Pancreas (tissue), 10 donors: ENCODE data around the gene DSCAM. TPM values are rescaled to one million over a fixed set of nuclear protein-coding genes. Genes with fewer than 3 reads are reported as not detected.

Experiments
- ATAC-seq, 4 donors: fragments of 200-7000 bp; cut with Tn5 transposase; one replicate each; pipeline versions ENCODE4 v1.8.0 to v1.9.1; 2020; ENCODE audit warnings: mild to moderate bottlenecking in 4 of 4, moderate library complexity in 4 of 4
- DNase-seq, 6 donors: peaks; one replicate each; pipeline ENCODE4 v3.0.0-alpha.2; 2020
- FAIRE-seq: peaks from 2 replicates; lab custom pipeline; 2012; peaks lifted over from hg19 to GRCh38; lab: Jason Lieb, UNC
- H3K27ac ChIP-seq, 4 donors: fragments of 200-600 bp; sonication (generic); 1 replicate in 3 of 4; 2 replicates in 1 of 4; pipeline versions ENCODE4 v1.5.0 to v1.8.0; 2020
- H3K27me3 ChIP-seq, 4 donors: fragments of 200-600 bp; one replicate each; pipeline ENCODE4 v1.8.0; 2021
- H3K36me3 ChIP-seq, 3 donors: fragments of 200-600 bp; sonication (generic) in 1 of 3; one replicate each; pipeline versions ENCODE4 v1.5.0 to v1.8.0; 2020 to 2021
- H3K4me1 ChIP-seq, 3 donors: fragments of 200-600 bp; one replicate each; pipeline ENCODE4 v1.8.0; 2021
- H3K4me3 ChIP-seq, 4 donors: fragments of 200-600 bp; sonication (generic) in 2 of 4; one replicate each; pipeline versions ENCODE4 v1.5.0 to v1.8.0; 2020 to 2021
- H3K9me3 ChIP-seq, 4 donors: fragments of 200-600 bp; one replicate each; pipeline ENCODE4 v1.8.0; 2021
- CTCF ChIP-seq, 4 donors: fragments of 200-600 bp; sonication (generic) in 3 of 4; IDR thresholded peaks; one replicate each; pipeline versions ENCODE4 v1.5.0 to v1.8.0; 2021; ENCODE audit warnings: antibody characterized with exemption in 4 of 4
- WGBS, 2 donors: extraction: QIAGEN DNeasy Blood & Tissue Kit; methylation state at CpG; one replicate each; pipeline ENCODE4 v1.1.7; 2013; 5-methylcytosine and 5-hydroxymethylcytosine counted together
- intact Hi-C, 3 donors: fragments of 100-400 bp; cut with DNase I; formaldehyde crosslinking; loops; one replicate each; pipeline versions ENCODE4 v1.11.1 to v1.14.2; 2022
- polyA plus RNA-seq, 2 donors: library from polyadenylated mRNA; stranded (reverse); fragments of 200-250 nt; gene quantifications; one replicate each; pipeline ENCODE4 v1.2.3, GENCODE V29; 2013
- total RNA-seq, 6 donors: library from RNA; stranded (reverse); fragmentation: NEBNext Ultra II Directional in 4 of 6; extraction: Animal tissue kit (Norgen Biotek cat#: 25700) in 4 of 6; gene quantifications; one replicate each; pipeline versions ENCODE4 v1.2.1 to v1.2.4, GENCODE V29; 2021 to 2023
- donor health status: healthy with polysubstance abuse.
- donor health status: DM: no; HTN: no; CAD: no; lungs with moderate emphysema.
- donor health status: DM: no; HTN: no; CAD: no.
- donor health status: control.
- donor health status: control.
- donor health status: Bipolar disorder and iron deficiency.
- donor health status: DM: yes; HTN: yes; CAD: no.
- donor health status: DM: no; HTN: no; CAD: no.
- donor health status: DM: no; HTN: no; CAD: no.
- donor health status: DM: yes; HTN: yes; CAD: no.

Gene DSCAM
- total and polyA plus RNA-seq, 8 donors: 0.05 to 0.77 (median 0.14) TPM

GRCh38 chr21:40490408-40490807 lies 356.6 kb downstream of the DSCAM start:
- DNase-seq: no peak
- FAIRE-seq: no peak
- no peaks in the 10 kb centered on the region for H3K36me3 ChIP-seq
- intact Hi-C loops: no loop called here
- no peak overlapping the region for H3K27ac ChIP-seq
- no peaks in the 10 kb centered on the region for H3K4me1 ChIP-seq
- 37 to 61% methylated on average over 1 of the region's 1 CpG for WGBS, 2 donors
- no peaks in the 10 kb centered on the region for H3K9me3 ChIP-seq
- H3K4me3 ChIP-seq: no peak overlapping the region
- TF ChIP-seq CTCF (IDR thresholded peaks at IDR 0.05): no peak
- peaks cover 0 to 4% (median 0%) of the 10 kb centered on the region in 4 donors for H3K27me3 ChIP-seq
- no peak for ATAC-seq

GRCh38 chr21:40489001-40489400 lies 358.0 kb downstream of the DSCAM start:
- Histone ChIP-seq H3K9me3 (no peaks in the 10 kb centered on the region), H3K27ac (no peak overlapping the region), H3K27me3 (peaks cover 0 to 4% (median 0%) of the 10 kb centered on the region in 4 donors), H3K4me3 (no peak overlapping the region), H3K36me3 (no peaks in the 10 kb centered on the region), H3K4me1 (no peaks in the 10 kb centered on the region)
- intact Hi-C loops: no loop called here
- FAIRE-seq (no peak), ATAC-seq (no peak), DNase-seq (no peak)
- 62 to 75% methylated on average over 1 of the region's 1 CpG for WGBS, 2 donors
- TF ChIP-seq CTCF (IDR thresholded peaks at IDR 0.05): no peak

GRCh38 chr21:40481764-40482163 lies 365.2 kb downstream of the DSCAM start:
- WGBS, 2 donors: 49 to 57% methylated on average over 9 of the region's 9 CpGs
- DNase-seq (no peak), ATAC-seq (no peak), FAIRE-seq (no peak)
- no peaks in the 10 kb centered on the region for H3K36me3 ChIP-seq
- TF ChIP-seq CTCF (IDR thresholded peaks at IDR 0.05): no peak
- no peak overlapping the region for H3K4me3 ChIP-seq
- no peaks in the 10 kb centered on the region for H3K9me3 ChIP-seq
- no peak overlapping the region for H3K27ac ChIP-seq
- intact Hi-C loops: no loop called here
- peaks cover 0 to 3% (median 2%) of the 10 kb centered on the region in 4 donors for H3K27me3 ChIP-seq
- H3K4me1 ChIP-seq: no peaks in the 10 kb centered on the region

GRCh38 chr21:40474513-40474912 lies 372.4 kb downstream of the DSCAM start:
- peaks cover 0 to 3% (median 1%) of the 10 kb centered on the region in 4 donors for H3K27me3 ChIP-seq
- no peaks in the 10 kb centered on the region for H3K9me3 ChIP-seq
- no peak overlapping the region for H3K27ac ChIP-seq
- intact Hi-C loops: loop anchor here in 1 of 3 donors (10.0 kb wide), 2 partner anchors 370 to 590 kb away; partner anchors contain the start of gene DSCAM
- no peak for TF ChIP-seq CTCF (IDR thresholded peaks at IDR 0.05)
- ATAC-seq (no peak), FAIRE-seq (no peak), DNase-seq (no peak)
- no peaks in the 10 kb centered on the region for H3K36me3 ChIP-seq
- WGBS, 2 donors: 75 to 80% methylated on average over 15 of the region's 15 CpGs
- H3K4me3 ChIP-seq: no peak overlapping the region
- no peaks in the 10 kb centered on the region for H3K4me1 ChIP-seq

- no peak for FAIRE-seq
Observed at GRCh38 chr21:40472013-40472412, 374.9 kb downstream of the DSCAM start.

More at GRCh38 chr21:40472013-40472412, 374.9 kb downstream of the DSCAM start:
- Histone ChIP-seq H3K4me3 (no peak overlapping the region), H3K27me3 (peaks cover 0 to 7% (median 2%) of the 10 kb centered on the region in 4 donors), H3K36me3 (no peaks in the 10 kb centered on the region), H3K9me3 (no peaks in the 10 kb centered on the region), H3K4me1 (no peaks in the 10 kb centered on the region), H3K27ac (no peak overlapping the region)
- DNase-seq (no peak), ATAC-seq (no peak)
- WGBS, 2 donors: 61 to 65% methylated on average over 4 of the region's 4 CpGs
- intact Hi-C loops: loop anchor here in 1 of 3 donors (10.0 kb wide), 2 partner anchors 373 to 593 kb away; partner anchors contain the start of gene DSCAM
- no peak for TF ChIP-seq CTCF (IDR thresholded peaks at IDR 0.05)
